Effector memory CD4-positive, alpha-beta T cell (primary cell): Measurements from ENCODE around the gene PCSK2.

Experiments
- DNase-seq, 3 donors: peaks; one replicate each; pipeline ENCODE4 v3.0.0-alpha.2; 2020
- H3K27ac ChIP-seq: 2 replicates; pipeline ENCODE4 v1.7.0; 2013; ENCODE audit warnings: mild to moderate bottlenecking, low read length, moderate library complexity; ENCODE audit not compliant: insufficient read depth, poor library complexity, severe bottlenecking
- H3K27me3 ChIP-seq: replicated peaks from 2 replicates; pipeline ENCODE4 v1.7.0; 2013; ENCODE audit warnings: mild to moderate bottlenecking, low read length; ENCODE audit not compliant: insufficient read depth, control insufficient read depth, poor library complexity, severe bottlenecking
- H3K36me3 ChIP-seq: 2 replicates; pipeline ENCODE4 v1.7.0; 2013; ENCODE audit warnings: mild to moderate bottlenecking, low read length, moderate library complexity; ENCODE audit not compliant: control insufficient read depth, insufficient read depth
- H3K4me1 ChIP-seq: 2 replicates; pipeline ENCODE4 v1.7.0; 2013; ENCODE audit warnings: low read length, mild to moderate bottlenecking; ENCODE audit not compliant: control insufficient read depth, insufficient read depth, poor library complexity, severe bottlenecking
- H3K4me3 ChIP-seq: 2 replicates; pipeline ENCODE4 v1.7.0; 2013; ENCODE audit warnings: low read length, low read depth, mild to moderate bottlenecking; ENCODE audit not compliant: insufficient read depth, poor library complexity, severe bottlenecking
- H3K9me3 ChIP-seq: 2 replicates; pipeline ENCODE4 v1.7.0; 2013; ENCODE audit warnings: mild to moderate bottlenecking, low read length, moderate library complexity; ENCODE audit not compliant: control insufficient read depth

PCSK2 gene

GRCh38 chr20:17467120-17467655 lies 240.3 kb downstream of the PCSK2 start:
- Histone ChIP-seq H3K9me3 (no peaks in the 10 kb centered on the region), H3K27me3 (no peaks in the 10 kb centered on the region), H3K36me3 (no peaks in the 10 kb centered on the region), H3K4me1 (no peaks in the 10 kb centered on the region), H3K4me3 (no peak overlapping the region), H3K27ac (no peak overlapping the region)
- no peak for DNase-seq

DNA sequence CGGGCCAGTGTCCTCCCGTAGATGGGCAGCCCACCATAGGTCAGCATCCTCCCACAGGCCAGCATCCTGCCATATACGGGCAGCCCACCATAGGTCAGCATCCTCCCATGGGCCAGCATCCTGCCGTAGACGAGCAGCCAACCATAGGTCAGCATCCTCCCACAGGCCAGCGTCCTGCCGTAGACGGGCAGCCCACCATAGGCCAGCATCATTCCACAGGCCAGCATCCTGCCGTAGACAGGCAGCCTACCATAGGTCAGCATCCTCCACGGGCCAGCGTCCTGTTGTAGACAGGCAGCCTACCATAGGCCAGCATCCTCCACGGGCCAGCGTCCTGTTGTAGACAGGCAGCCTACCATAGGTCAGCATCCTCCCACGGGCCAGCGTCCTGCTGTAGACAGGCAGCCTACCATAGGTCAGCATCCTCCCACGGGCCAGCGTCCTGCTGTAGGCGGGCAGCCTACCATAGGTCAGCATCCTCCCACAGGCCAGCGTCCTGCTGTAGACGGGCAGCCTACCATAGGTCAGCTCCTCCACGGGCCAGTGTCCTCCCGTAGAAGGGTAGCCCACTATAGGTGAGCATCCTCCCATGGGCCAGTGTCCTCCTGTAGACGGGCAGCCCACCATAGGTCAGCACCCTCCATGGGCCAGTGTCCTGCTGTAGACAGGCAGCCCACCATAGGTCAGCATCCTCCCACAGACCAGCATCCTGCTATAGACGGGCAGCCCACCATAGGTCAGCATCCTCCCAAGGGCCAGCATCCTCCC lies 241.4 kb downstream of the PCSK2 start:
- Histone ChIP-seq H3K27me3 (no peaks in the 10 kb centered on the region), H3K4me1 (no peaks in the 10 kb centered on the region), H3K9me3 (no peaks in the 10 kb centered on the region), H3K36me3 (no peaks in the 10 kb centered on the region), H3K4me3 (no peak overlapping the region), H3K27ac (no peak overlapping the region)
- no peak for DNase-seq

- H3K36me3 ChIP-seq: no peaks in the 10 kb centered on the region
- DNase-seq: no peak
- no peaks in the 10 kb centered on the region for H3K4me1 ChIP-seq
- H3K4me3 ChIP-seq: no peak overlapping the region
- no peaks in the 10 kb centered on the region for H3K27me3 ChIP-seq
- no peaks in the 10 kb centered on the region for H3K9me3 ChIP-seq
- no peak overlapping the region for H3K27ac ChIP-seq
These were observed 242.6 kb downstream of the PCSK2 start for GRCh38 chr20:17469246-17470030.

- DNase-seq: no peak
- H3K9me3 ChIP-seq: no peaks in the 10 kb centered on the region
- no peak overlapping the region for H3K27ac ChIP-seq
- no peaks in the 10 kb centered on the region for H3K27me3 ChIP-seq
- no peak overlapping the region for H3K4me3 ChIP-seq
- H3K36me3 ChIP-seq: no peaks in the 10 kb centered on the region
- H3K4me1 ChIP-seq: no peaks in the 10 kb centered on the region
These were observed 243.7 kb downstream of the PCSK2 start for GRCh38 chr20:17470521-17470920.

- no peaks in the 10 kb centered on the region for H3K27me3 ChIP-seq
- no peaks in the 10 kb centered on the region for H3K36me3 ChIP-seq
- DNase-seq: no peak
- H3K9me3 ChIP-seq: no peaks in the 10 kb centered on the region
- no peak overlapping the region for H3K27ac ChIP-seq
- H3K4me1 ChIP-seq: no peaks in the 10 kb centered on the region
- H3K4me3 ChIP-seq: no peak overlapping the region
These were observed 244.1 kb downstream of the PCSK2 start for GRCh38 chr20:17470973-17471372.

- no peak for DNase-seq
- H3K4me1 ChIP-seq: no peaks in the 10 kb centered on the region
These were observed 244.9 kb downstream of the PCSK2 start for GRCh38 chr20:17471606-17472187.

DNA sequence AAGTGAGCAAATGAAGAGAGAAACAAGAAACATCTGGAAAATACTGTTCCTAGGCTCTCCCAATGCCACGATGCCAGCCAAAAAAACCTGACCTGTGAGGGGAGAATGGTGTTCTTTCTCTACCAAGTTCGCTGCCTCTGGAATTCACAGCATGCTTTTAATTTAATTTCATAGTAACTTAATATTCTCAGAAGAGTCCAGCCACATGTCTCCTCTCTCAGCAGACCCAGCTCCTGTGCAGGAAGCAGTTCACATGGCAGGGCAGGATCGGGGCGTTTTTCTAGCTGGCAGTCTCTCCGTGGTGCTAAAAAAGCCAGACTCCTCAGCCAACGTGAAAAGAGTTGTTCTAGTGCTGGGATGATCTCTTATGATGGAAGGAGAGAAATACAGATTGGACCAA lies 246.8 kb downstream of the PCSK2 start:
- Histone ChIP-seq H3K4me3 (no peak overlapping the region), H3K4me1 (no peaks in the 10 kb centered on the region), H3K27ac (no peak overlapping the region), H3K27me3 (no peaks in the 10 kb centered on the region), H3K9me3 (no peaks in the 10 kb centered on the region), H3K36me3 (no peaks in the 10 kb centered on the region)
- DNase-seq: no peak

More at GRCh38 chr20:17471606-17472187, 244.9 kb downstream of the PCSK2 start:
- H3K27me3 ChIP-seq: no peaks in the 10 kb centered on the region
- no peak overlapping the region for H3K4me3 ChIP-seq
- no peaks in the 10 kb centered on the region for H3K36me3 ChIP-seq
- no peaks in the 10 kb centered on the region for H3K9me3 ChIP-seq
- no peak overlapping the region for H3K27ac ChIP-seq

GRCh38 chr20:17479063-17479657 lies 252.3 kb downstream of the PCSK2 start:
- no peaks in the 10 kb centered on the region for H3K27me3 ChIP-seq
- H3K27ac ChIP-seq: no peak overlapping the region
- no peak overlapping the region for H3K4me3 ChIP-seq
- no peak for DNase-seq
- no peaks in the 10 kb centered on the region for H3K36me3 ChIP-seq
- H3K9me3 ChIP-seq: no peaks in the 10 kb centered on the region
- H3K4me1 ChIP-seq: no peaks in the 10 kb centered on the region

DNA sequence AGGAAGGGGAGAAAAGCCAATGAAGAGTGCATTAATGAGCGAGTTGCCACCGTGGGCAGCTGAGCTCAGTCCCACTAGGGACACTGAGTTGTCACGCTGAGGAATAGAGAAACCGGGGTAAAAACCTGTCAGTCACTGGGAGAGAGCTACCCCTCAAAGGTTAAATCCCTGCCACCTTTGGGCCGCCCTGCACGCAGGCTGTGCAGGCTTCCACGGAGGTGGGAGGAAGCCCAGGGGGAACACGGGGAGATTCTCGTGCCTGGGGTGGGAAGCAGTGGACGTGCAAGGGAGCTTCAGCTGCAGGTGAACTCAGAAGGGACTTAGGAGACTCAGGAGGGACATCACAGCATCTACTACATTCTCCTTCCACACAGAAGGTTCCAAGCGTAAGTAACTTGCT lies 253.9 kb downstream of the PCSK2 start:
- no peak overlapping the region for H3K27ac ChIP-seq
- H3K4me3 ChIP-seq: no peak overlapping the region
- no peaks in the 10 kb centered on the region for H3K27me3 ChIP-seq
- DNase-seq: no peak
- H3K9me3 ChIP-seq: no peaks in the 10 kb centered on the region
- H3K36me3 ChIP-seq: no peaks in the 10 kb centered on the region
- no peaks in the 10 kb centered on the region for H3K4me1 ChIP-seq
